ENCODE data around the gene OTOP2.

OTOP2 gene

GRCh38 chr17:74977802-74978201, 53.7 kb downstream of the OTOP2 start:
- Histone ChIP-seq H4K91ac (ENCODE audit: low read depth, low read length) (no peak overlapping the region), H2AFZ (ENCODE audit: insufficient read depth, low read length, poor library complexity) (no peak overlapping the region), H3K9ac (ENCODE audit: low read length) (no peak overlapping the region), H3K79me2 (ENCODE audit: control insufficient read depth, insufficient read depth, low read length, poor library complexity) (peaks cover 5% of the 10 kb centered on the region), H4K8ac (ENCODE audit: low read depth, low read length) (no peak overlapping the region), H3K9me3 (ENCODE audit: insufficient read depth, low read depth, low read length) (no peaks in the 10 kb centered on the region), H3K79me1 (ENCODE audit: low read length) (peaks cover 9% of the 10 kb centered on the region), H3K4ac (ENCODE audit: low read depth, low read length) (no peak overlapping the region), H3K23ac (ENCODE audit: low read length) (no peak overlapping the region), H2AK5ac (ENCODE audit: low read length) (no peak overlapping the region), H4K12ac (ENCODE audit: low read depth, low read length) (no peak overlapping the region), H2BK12ac (ENCODE audit: low read length) (no peak overlapping the region), H3K36me3 (ENCODE audit: control insufficient read depth in 1 of 2, insufficient read depth in 2 of 2, low read length in 2 of 2) (no peaks in the 10 kb centered on the region), H2BK5ac (ENCODE audit: low read depth, low read length, poor library complexity) (no peak overlapping the region), H3K14ac (ENCODE audit: low read length) (no peak overlapping the region), H3K4me3 (ENCODE audit: low read depth, low read length) (no peak overlapping the region), H3K27me3 (ENCODE audit: insufficient read depth, low read length) (peaks cover 6% of the 10 kb centered on the region), H2BK120ac (ENCODE audit: insufficient read depth, low read length, poor library complexity) (no peak overlapping the region), H3K27ac (ENCODE audit: low read depth, low read length) (no peak overlapping the region), H3K18ac (ENCODE audit: low read length) (no peak overlapping the region), H3K4me1 (ENCODE audit: control insufficient read depth in 1 of 2, insufficient read depth in 2 of 2, low read length in 2 of 2) (peaks cover 7 to 14% of the 10 kb centered on the region in 2 experiments), H3K4me2 (ENCODE audit: low read length) (no peak overlapping the region)
- DNase-seq = no peak
- WGBS (ENCODE audit: extremely low coverage, insufficient coverage, insufficient read length) = no CpG with 5 or more reads among the region's 3 CpGs

- Histone ChIP-seq H3K4me3 (ENCODE audit: low read depth, low read length) (no peak overlapping the region), H2BK5ac (ENCODE audit: low read depth, low read length, poor library complexity) (no peak overlapping the region)
- no peak for DNase-seq
These were observed 54.2 kb downstream of the OTOP2 start for GRCh38 chr17:74978240-74978639.

GRCh38 chr17:74979408-74980146, 55.5 kb downstream of the OTOP2 start:
- H3K4me1 ChIP-seq (ENCODE audit: control insufficient read depth in 1 of 2, insufficient read depth in 2 of 2, low read length in 2 of 2) = peaks cover 7 to 14% of the 10 kb centered on the region in 2 experiments
- no peak overlapping the region for H3K27ac ChIP-seq (ENCODE audit: low read depth, low read length)
- H3K4ac ChIP-seq (ENCODE audit: low read depth, low read length) = no peak overlapping the region
- no peak overlapping the region for H4K91ac ChIP-seq (ENCODE audit: low read depth, low read length)
- no peak overlapping the region for H4K12ac ChIP-seq (ENCODE audit: low read depth, low read length)
- no peak overlapping the region for H2AFZ ChIP-seq (ENCODE audit: insufficient read depth, low read length, poor library complexity)
- peaks cover 5% of the 10 kb centered on the region for H3K79me2 ChIP-seq (ENCODE audit: control insufficient read depth, insufficient read depth, low read length, poor library complexity)
- no peak overlapping the region for H3K4me3 ChIP-seq (ENCODE audit: low read depth, low read length)
- no peak for DNase-seq
- no peak overlapping the region for H3K14ac ChIP-seq (ENCODE audit: low read length)
- H3K79me1 ChIP-seq (ENCODE audit: low read length) = peaks cover 9% of the 10 kb centered on the region
- H3K23ac ChIP-seq (ENCODE audit: low read length) = no peak overlapping the region
- H2BK120ac ChIP-seq (ENCODE audit: insufficient read depth, low read length, poor library complexity) = no peak overlapping the region
- H2BK5ac ChIP-seq (ENCODE audit: low read depth, low read length, poor library complexity) = no peak overlapping the region
- no peak overlapping the region for H2BK12ac ChIP-seq (ENCODE audit: low read length)
- no peak overlapping the region for H3K4me2 ChIP-seq (ENCODE audit: low read length)
- no peaks in the 10 kb centered on the region for H3K27me3 ChIP-seq (ENCODE audit: insufficient read depth, low read length)
- no peak overlapping the region for H4K8ac ChIP-seq (ENCODE audit: low read depth, low read length)
- H2AK5ac ChIP-seq (ENCODE audit: low read length) = no peak overlapping the region
- no peak overlapping the region for H3K9ac ChIP-seq (ENCODE audit: low read length)
- no peak overlapping the region for H3K18ac ChIP-seq (ENCODE audit: low read length)
- WGBS (ENCODE audit: extremely low coverage, insufficient coverage, insufficient read length) = no CpG with 5 or more reads among the region's 17 CpGs
- no peaks in the 10 kb centered on the region for H3K36me3 ChIP-seq (ENCODE audit: control insufficient read depth in 1 of 2, insufficient read depth in 2 of 2, low read length in 2 of 2)
- H3K9me3 ChIP-seq (ENCODE audit: insufficient read depth, low read depth, low read length) = no peaks in the 10 kb centered on the region

More at GRCh38 chr17:74978240-74978639, 54.2 kb downstream of the OTOP2 start:
- Histone ChIP-seq H3K36me3 (ENCODE audit: control insufficient read depth in 1 of 2, insufficient read depth in 2 of 2, low read length in 2 of 2) (no peaks in the 10 kb centered on the region), H3K79me1 (ENCODE audit: low read length) (peaks cover 9% of the 10 kb centered on the region), H3K4ac (ENCODE audit: low read depth, low read length) (no peak overlapping the region), H2BK120ac (ENCODE audit: insufficient read depth, low read length, poor library complexity) (no peak overlapping the region), H2BK12ac (ENCODE audit: low read length) (no peak overlapping the region), H4K91ac (ENCODE audit: low read depth, low read length) (no peak overlapping the region), H3K4me2 (ENCODE audit: low read length) (no peak overlapping the region), H3K9me3 (ENCODE audit: insufficient read depth, low read depth, low read length) (no peaks in the 10 kb centered on the region), H3K27ac (ENCODE audit: low read depth, low read length) (no peak overlapping the region), H3K18ac (ENCODE audit: low read length) (no peak overlapping the region), H3K79me2 (ENCODE audit: control insufficient read depth, insufficient read depth, low read length, poor library complexity) (peaks cover 5% of the 10 kb centered on the region), H3K4me1 (ENCODE audit: control insufficient read depth in 1 of 2, insufficient read depth in 2 of 2, low read length in 2 of 2) (peaks cover 7 to 14% of the 10 kb centered on the region in 2 experiments), H2AFZ (ENCODE audit: insufficient read depth, low read length, poor library complexity) (no peak overlapping the region), H4K8ac (ENCODE audit: low read depth, low read length) (no peak overlapping the region), H3K9ac (ENCODE audit: low read length) (no peak overlapping the region), H2AK5ac (ENCODE audit: low read length) (no peak overlapping the region), H3K14ac (ENCODE audit: low read length) (no peak overlapping the region), H3K23ac (ENCODE audit: low read length) (no peak overlapping the region), H3K27me3 (ENCODE audit: insufficient read depth, low read length) (peaks cover 2% of the 10 kb centered on the region), H4K12ac (ENCODE audit: low read depth, low read length) (no peak overlapping the region)
- no CpG with 5 or more reads among the region's 3 CpGs for WGBS (ENCODE audit: extremely low coverage, insufficient coverage, insufficient read length)

DNA sequence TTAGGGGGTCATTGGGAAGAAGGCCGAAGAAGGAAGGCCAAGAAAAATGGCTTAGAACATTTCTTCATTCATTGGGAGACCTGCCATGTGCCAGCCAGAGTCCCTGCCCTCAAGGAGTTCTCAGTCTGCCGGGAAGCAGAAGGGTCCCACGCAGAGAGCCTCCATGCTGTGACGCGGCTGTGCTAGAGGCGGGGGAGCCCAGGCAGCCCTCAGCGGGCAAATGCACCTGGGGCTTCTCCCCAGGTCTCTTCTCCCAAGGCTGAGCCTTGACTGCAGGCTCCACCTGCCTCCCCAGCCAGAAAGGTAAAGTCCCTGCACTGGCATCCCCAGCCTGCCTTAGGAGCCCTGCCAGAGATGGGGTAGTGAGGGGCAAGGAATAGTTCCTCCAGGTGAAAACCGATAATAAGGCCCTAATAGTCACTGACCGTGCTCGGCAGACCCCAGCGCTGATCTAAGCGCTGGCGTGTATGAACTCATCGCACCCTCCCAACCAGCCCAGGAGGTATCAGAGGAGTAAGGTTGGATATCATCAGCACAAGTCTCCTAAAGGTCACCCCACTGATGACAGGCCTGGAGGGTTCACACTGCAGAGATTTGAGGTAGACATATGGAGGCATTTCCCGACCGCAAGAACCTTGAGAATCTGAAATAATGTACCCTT, 57.4 kb downstream of the OTOP2 start:
- peak overlapping the region; percentile 49 for H4K91ac ChIP-seq (ENCODE audit: low read depth, low read length)
- no peaks in the 10 kb centered on the region for H3K9me3 ChIP-seq (ENCODE audit: insufficient read depth, low read depth, low read length)
- no peak overlapping the region for H4K12ac ChIP-seq (ENCODE audit: low read depth, low read length)
- WGBS (ENCODE audit: extremely low coverage, insufficient coverage, insufficient read length) = no CpG with 5 or more reads among the region's 16 CpGs
- H3K79me2 ChIP-seq (ENCODE audit: control insufficient read depth, insufficient read depth, low read length, poor library complexity) = peaks cover 5% of the 10 kb centered on the region
- peak overlapping the region; percentile 12 for H2AK5ac ChIP-seq (ENCODE audit: low read length)
- H3K4me2 ChIP-seq (ENCODE audit: low read length) = peak overlapping the region; percentile 95
- H3K23ac ChIP-seq (ENCODE audit: low read length) = no peak overlapping the region
- no peak overlapping the region for H2BK5ac ChIP-seq (ENCODE audit: low read depth, low read length, poor library complexity)
- H3K79me1 ChIP-seq (ENCODE audit: low read length) = peaks cover 9% of the 10 kb centered on the region
- H2AFZ ChIP-seq (ENCODE audit: insufficient read depth, low read length, poor library complexity) = peak overlapping the region; percentile 27
- no peaks in the 10 kb centered on the region for H3K36me3 ChIP-seq (ENCODE audit: control insufficient read depth in 1 of 2, insufficient read depth in 2 of 2, low read length in 2 of 2)
- peak overlapping the region; percentile 72 for H3K27ac ChIP-seq (ENCODE audit: low read depth, low read length)
- peak overlapping the region; percentile 34 for H3K14ac ChIP-seq (ENCODE audit: low read length)
- H3K18ac ChIP-seq (ENCODE audit: low read length) = peak overlapping the region; percentile 30
- peak overlapping the region; percentile 75 for H4K8ac ChIP-seq (ENCODE audit: low read depth, low read length)
- H3K4me3 ChIP-seq (ENCODE audit: low read depth, low read length) = peak overlapping the region; percentile 77
- H2BK120ac ChIP-seq (ENCODE audit: insufficient read depth, low read length, poor library complexity) = no peak overlapping the region
- DNase-seq = no peak
- no peak overlapping the region for H3K4ac ChIP-seq (ENCODE audit: low read depth, low read length)
- H3K9ac ChIP-seq (ENCODE audit: low read length) = no peak overlapping the region
- H2BK12ac ChIP-seq (ENCODE audit: low read length) = peak overlapping the region; percentile 6
- no peaks in the 10 kb centered on the region for H3K27me3 ChIP-seq (ENCODE audit: insufficient read depth, low read length)
- H3K4me1 ChIP-seq (ENCODE audit: control insufficient read depth in 1 of 2, insufficient read depth in 2 of 2, low read length in 2 of 2) = peaks cover 7 to 14% of the 10 kb centered on the region in 2 experiments

Measured in trophoblast cell (in vitro differentiated cells and primary cell).